Astrocyte of the hippocampus (primary cell): Measurements from ENCODE around the gene CD14.
"Not testable (repeated sequence)": the region's sequence is repeated elsewhere in the genome, so short reads cannot be mapped to it uniquely, and the experiment has no call there.

Experiments
- DNase-seq: peaks from one replicate; pipeline ENCODE4 v3.0.0; 2011; ENCODE audit warnings: low read depth, low spot score

The CD14 gene

DNA sequence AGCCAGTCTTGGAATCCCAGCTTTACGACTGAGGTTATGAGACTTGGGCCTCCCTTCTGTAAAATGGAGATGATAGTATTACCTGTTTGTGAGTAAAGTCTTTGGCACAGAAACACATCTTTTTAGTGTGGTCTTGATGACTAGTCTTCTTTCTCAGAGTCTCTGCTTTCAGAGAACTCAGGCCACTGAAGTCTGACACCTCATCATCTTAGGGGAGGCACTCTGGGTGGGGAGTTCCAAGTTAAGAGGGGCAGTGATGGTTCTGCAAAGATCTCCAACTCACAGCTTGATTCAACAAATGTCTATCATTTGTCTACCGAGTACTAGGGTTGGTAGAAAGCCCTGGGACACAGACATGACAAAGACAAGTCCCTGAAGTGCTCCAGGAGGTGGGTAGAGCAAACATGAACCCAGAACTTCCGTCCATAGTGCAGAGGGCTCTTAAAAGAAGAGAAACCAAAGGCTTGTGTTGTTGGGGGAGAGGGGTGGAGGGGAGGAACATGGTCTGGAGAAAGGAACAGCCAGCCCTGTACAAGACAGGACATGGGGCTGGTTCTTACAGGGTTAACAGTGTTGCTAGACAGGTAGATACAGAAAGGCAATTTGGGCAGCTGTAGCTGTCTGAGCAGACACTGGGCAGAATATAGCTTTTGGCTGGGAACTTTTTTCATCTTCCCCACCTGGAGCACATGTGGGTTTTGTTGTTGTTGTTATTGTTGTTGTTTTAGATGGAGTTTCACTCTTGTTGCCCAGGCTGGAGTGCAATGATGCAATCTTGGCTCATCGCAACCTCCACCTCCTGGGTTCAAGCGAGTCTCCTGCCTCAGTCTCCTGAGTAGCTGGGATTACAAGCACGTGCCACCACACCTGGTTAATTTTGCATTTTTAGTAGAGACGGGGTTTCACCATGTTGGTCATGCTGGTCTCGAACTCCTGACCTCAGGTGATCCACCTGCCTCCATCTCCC, 2.6 kb upstream of the CD14 start:
- no peak for DNase-seq

DNA sequence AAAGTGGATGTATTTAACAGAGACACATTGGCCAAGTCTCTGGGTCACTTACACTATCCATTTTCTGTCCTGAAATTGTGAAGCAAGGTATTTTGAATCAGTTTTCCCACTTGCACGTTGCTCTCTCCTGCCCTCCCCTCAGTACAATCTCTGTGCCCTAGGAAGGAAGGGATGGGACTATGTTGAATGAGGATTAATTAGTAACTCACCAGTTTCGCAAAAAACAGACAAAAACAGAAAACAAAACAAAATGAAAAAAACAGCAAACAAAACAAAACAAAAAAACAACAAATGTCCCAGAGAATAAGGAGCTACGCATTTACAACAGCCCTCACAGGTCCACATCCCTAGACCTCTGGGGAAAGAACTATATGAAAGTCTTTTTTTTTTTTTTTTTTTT, 1.1 kb upstream of the CD14 start:
- no peak for DNase-seq

DNA sequence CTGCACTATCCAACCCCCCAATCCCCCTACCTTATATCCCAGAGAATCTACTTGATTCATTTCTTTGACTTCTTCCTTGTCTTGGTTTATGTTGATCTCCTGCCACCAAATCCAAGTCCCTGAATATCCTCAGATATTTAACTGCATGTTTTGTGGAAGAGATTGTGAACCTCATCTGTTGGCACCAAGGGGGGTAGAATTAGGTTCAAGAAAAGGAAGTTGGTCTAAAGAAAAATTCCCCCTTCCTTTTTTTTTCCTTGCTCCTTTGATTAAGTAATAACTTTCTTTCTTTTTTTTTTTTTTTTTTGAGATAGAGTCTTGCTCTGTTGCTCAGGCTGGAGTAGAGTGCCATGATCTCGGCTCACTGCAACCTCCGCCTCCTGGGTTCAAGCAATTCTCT, 526 bp upstream of the CD14 start:
- DNase-seq, result no peak

DNA sequence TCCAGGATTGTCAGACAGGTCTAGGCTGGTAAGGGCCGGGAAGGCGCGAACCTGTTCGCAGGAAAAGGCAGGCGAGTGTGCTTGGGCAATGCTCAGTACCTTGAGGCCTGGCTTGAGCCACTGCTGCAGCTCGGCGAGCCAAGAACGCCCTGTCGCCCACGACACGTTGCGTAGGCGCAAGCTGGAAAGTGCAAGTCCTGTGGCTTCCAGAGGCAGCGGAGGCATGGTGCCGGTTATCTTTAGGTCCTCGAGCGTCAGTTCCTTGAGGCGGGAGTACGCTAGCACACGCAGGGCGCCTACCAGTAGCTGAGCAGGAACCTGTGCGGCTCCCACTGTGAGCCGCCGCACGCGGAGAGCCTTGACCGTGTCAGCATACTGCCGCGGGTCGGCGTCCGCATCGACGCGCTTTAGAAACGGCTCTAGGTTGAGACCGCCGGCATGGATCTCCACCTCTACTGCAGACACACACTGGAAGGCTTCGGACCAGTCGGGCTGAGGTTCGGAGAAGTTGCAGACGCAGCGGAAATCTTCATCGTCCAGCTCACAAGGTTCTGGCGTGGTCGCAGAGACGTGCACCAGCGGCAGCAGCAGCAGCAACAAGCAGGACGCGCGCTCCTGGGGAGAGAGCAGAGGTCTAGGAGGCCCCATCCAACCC, 482 bp downstream of the CD14 start:
- DNase-seq, result peak; percentile 61

DNA sequence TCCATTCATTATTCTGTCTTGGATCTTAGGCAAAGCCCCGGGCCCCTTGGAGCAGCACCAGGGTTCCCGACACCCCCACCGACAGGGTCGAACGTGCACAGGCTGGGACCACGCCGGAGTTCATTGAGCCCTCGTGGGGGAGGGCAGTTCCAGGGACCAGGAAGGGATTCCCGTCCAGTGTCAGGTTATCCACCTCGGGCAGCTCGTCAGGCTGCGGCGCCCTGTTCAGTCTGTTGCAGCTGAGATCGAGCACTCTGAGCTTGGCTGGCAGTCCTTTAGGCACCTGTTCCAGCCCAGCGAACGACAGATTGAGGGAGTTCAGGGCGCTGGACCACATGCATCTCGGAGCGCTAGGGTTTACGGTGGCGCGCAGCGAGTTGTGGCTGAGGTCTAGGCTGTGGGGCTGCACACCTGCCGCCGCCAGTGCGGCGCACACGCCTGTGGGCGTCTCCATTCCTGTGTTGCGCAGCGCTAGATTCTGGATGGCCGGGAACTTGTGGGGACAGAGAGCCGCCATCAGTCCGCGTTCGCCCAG, 1.1 kb downstream of the CD14 start:
- DNase-seq, result no peak

DNA sequence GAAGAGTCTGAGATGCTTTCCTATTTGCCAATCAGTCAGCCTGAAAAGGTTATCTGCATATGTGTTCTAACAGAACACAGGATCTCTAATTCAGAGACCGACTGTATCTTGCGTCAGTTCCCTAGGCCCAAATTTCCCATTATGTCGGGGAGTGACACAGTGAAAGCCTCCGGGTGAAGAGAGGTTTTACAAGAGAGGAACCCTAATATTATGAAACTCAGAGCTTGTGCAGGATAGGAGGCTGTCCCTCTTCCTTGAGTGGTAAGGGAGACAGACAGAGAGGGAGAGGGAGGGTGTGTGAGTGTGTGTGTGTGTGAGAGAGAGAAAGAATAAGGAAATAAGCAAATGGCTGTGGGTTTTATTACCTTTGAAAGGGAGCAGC, 1.9 kb downstream of the CD14 start:
- no peak for DNase-seq

DNA sequence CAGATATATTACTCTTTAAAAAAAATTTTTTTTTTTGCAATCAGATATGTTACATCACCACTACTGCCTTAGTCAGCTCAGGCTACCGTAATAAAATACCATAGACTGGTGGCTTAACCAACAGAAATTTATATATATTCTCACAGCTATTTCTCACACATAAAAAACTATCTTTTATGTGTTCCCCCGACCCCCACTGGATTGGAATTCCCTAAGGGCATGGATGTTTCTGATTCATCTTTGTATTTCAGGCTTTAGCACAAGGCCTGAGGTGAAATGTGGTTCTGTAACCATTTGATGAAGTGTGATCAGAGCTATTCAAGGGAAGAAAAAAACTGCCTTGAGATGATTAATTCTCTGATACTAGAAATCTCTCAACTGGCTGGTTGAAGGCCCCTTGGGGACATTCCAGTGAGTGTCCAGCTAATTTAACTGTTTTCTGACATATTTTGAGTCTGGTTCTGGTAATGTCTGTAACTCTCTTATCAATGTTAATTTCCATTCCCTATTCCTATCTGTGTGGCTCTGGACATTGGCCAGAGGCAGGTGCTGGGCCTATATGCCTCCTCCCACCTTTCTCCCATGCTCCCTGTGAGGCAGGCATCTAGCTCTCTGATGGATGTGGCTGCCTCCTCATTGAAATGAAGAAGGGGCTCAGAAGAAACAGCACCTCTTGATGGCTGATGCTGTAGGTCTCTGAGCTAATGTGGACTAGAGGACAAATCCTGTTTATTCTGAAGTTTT, 2.5 kb downstream of the CD14 start:
- DNase-seq, result no peak

DNA sequence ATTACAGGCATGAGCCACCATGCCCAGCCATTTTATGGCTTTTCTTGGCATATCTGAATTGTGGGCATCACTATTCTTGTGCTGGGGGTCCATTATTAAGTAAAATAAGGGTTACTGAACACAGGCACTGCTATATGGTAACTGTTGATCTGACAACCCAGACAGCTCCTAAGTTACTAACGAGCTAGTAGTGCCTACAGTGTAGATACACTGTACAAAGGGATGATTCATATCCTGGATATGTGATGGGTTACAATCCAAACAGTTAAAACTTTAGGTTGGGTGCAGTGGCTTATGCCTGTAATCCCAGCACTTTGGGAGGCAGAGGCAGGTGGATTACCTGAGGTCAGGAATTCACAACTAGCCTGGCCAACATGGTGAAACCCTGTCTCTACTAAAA, 4.3 kb downstream of the CD14 start:
- DNase-seq, result no peak

DNA sequence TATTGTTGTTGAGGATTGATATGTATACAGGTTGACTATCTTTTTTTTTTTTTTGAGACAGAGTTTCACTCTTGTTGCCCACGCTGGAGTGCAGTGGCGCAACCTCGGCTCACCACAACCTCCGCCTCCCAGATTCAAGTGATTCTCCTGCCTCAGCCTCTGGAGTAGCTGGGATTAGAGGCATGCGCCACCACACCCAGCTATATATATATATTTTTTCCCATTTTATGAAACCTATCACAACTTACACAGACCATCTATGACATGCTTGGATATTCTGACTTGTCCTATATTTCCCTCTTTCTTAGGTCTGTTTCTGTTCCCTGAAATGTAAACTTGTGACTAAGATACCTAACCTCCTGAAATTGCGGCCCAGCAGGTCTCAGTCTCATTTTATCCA, 5.0 kb downstream of the CD14 start:
- no peak for DNase-seq

DNA sequence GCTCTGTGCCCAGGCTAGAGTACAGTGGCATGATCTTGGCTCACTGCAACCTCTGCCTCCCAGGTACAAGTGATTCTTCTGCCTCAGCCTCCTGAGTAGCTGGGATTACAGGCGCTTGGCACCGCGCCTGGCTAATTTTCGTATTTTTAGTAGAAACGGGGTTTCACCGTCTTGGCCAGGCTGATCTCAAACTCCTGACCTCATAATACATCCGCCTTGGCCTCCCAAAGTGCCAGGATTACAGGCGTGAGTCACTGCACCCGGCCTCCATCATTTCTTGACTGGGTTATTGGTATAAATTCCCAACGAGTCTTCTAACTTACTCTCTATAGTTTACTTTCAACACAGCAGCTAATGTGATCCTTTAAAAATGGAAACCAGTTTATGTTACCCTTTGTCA, 8.1 kb downstream of the CD14 start:
- DNase-seq, result not testable (repeated sequence)

DNA sequence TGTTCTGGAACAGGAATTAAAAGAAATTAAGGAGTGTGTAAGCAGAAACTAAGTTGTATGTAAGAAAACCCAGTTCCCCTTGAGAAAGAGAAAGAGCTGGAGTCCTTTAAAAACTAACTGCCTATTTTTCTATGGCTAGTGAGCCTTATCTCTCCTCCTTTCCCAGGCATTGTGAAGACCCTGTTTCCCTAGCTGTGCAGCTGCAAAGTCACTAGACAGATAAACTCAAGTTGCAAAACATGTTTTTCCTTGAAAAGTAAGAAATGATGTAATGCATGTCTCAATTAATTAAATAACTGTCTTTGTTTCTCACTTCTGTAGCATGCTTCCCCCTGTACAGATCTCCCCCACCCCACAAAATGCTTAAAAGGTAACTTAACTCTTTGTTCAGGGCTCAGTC, 9.9 kb downstream of the CD14 start:
- not testable (repeated sequence) for DNase-seq

DNA sequence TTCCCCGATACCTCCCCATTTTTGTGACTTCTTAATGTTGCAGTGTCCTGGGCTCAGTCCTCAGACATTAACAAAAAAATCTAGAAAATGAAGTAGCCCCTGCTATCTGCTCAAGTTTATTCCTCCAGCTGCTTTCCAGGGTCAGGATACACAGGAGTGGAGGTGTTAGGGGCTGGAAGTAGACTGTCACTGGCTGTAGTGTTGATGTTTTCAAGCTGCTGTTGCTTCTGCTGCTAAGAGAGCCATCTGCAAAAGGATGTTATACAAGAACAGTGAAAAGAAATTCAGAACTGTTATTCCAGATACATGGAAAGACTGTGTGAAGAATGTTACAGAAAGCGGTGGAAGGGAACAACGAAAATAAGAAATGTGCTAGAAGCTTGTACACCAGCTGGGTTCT, 10.7 kb downstream of the CD14 start:
- DNase-seq, result no peak

DNA sequence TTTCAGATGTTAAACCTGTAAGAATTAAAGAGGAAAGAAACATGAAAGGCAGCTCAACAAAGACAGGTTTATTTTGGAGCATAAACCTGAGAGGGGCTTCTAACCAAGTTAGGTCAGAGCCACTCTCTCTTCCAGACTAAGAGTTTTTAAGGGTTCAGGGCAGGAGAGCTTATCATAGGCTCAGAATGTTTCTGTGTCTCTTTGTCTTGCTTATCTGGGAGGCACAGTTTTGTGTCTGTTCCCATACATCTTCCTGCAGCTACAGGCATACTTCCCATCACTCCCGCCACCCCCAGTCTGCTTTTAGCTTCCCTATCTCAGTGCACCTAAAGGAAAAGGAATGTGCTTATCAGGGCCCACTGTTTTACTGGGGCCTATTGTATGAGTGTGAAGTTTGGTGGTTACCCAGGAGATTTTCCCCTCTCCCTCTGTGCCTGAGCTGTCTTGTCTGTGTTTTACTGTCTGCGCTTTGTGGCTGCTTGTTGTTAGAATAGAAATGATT, 21.9 kb downstream of the CD14 start:
- DNase-seq, result no peak

DNA sequence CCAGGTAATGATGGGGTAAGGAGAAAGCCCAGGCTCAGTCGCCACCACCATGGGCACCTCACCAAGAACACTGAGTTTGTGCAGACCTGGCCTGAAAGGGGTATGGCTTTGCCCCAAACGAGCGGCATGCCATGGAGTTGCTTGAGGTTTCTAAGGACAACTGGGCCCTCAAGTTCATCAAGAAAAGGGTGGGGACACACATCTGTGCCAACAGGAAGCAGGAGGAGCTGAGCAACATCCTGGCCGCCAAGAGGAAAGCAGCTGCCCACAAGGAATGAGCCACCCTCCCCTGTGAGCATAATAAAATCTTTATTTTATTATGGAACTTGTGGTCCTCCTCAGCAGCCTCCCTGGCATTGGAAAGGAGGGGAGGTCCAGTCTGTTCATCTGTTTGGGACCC, 23.8 kb downstream of the CD14 start:
- no peak for DNase-seq

DNA sequence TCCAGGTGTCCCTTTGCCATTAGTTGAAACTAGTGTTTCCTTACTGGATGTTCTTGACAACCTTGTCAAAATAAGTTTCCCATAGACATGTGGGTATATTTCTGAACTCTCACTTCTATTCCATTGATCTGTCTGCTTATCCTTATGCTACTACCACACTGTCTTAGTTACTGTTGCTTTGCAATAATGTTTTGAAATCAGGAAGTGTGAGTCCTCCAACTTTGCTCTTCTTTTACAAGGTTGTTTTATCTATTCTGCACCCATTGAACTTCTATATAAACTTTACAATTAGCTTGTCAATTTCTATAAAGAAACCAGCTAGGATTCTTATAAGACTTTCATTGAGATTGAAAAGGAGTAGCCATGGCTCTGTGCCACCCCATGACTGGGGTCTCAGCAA, 24.3 kb downstream of the CD14 start:
- no peak for DNase-seq

DNA sequence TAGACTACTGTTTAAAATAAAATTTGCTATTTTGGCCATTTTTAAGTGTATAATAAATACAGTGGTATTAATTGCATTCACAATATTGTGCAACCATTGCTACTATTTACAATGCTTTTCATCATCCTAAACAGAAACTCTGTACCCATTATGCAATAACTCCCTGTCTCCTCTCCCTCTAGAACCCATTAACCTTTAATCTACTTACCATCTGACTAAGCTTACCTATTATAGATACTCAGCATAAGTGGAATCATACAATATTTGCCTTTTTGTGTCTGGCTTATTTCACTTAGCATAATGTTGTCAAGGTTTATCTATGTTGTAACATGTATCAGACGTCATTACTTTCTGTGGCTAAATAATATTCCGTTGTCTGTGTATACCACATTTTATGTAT, 25.9 kb downstream of the CD14 start:
- DNase-seq, result no peak

DNA sequence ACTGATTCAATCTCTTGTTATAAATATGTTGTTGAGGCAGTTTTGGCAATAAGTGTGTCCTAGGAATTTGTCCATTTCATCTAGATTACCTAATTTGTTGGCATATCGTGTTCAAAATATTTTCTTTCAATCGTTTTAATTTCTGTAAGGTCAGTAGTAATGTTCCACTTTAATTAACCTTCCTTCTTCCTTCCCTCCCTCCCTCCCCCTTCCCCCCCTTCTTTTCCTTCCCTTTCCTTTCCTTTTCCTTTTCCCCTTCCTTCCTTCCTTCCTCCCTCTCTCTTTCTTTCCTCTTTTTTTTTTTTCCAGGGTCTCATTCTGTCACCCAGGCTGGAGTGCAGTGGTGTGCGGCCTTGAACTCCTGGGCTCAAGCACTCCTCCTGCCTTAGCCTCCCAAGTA, 27.1 kb downstream of the CD14 start:
- DNase-seq, result no peak

DNA sequence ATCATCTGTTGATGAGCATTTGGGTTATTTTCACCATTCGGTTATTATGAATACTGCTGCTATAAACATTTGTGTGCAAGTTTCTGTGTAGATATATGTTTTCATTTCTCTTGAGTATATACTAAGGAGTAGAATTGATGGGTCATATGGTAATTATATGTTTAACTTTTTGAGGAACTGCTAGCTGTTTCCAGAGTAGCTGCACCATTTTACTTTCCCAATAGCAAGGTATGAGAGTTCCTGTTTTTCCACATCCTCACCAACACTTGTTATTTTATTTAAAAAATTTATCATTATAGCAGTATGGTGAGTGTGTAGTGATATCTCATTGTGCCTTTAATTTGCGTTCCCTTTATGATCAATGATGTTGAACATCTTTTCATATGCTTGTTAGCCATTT, 29.2 kb downstream of the CD14 start:
- DNase-seq, result no peak

DNA sequence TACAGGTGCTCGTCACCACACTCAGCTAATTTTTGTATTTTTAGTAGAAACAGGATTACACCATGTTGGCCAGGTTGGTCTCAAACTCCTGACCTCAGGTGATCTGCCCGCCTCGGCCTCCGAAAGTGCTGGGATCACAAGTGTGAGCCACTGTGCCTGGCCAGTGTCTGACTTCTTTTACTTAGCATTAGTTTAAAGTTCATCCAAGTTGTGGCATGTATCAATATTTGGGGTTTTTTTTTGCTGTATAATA, 29.6 kb downstream of the CD14 start:
- not testable (repeated sequence) for DNase-seq

DNA sequence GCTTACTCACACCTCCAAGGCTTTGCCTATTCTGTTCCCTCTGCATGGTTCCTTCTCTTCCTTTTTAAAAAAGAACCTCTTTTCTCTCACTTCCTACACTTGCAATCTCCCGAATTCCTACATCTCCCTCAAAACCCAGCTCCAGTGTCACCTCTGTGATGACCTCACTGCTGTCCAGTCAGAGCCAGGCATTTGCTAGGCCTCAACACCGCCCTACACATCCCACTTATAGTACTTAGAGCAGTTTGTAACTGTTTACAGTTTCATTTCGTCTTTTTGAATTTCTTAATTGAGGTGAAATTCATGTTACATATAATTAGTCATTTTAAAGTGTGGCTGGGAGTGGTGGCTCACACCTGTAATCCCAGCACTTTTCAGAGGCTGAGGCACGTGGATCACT, 30.8 kb downstream of the CD14 start:
- no peak for DNase-seq

DNA sequence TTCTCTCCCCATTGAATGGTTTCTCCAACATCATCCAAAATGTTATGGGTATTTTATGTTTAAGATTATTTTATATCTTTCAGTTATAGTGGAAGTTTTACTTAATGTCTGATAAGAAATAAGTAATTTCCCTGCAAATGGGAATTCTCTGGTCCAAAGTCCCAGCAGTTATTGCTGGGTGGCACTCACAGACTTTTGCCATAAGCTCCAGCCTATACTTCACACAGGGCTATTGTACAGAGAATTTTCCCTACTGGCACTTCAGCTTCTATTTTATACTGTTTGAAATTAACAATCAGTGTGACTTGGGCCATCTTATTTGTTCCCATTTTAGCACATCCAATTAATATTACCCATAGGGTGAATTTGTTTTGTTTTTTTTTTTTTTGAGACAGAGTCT, 32.9 kb downstream of the CD14 start:
- DNase-seq, result no peak

DNA sequence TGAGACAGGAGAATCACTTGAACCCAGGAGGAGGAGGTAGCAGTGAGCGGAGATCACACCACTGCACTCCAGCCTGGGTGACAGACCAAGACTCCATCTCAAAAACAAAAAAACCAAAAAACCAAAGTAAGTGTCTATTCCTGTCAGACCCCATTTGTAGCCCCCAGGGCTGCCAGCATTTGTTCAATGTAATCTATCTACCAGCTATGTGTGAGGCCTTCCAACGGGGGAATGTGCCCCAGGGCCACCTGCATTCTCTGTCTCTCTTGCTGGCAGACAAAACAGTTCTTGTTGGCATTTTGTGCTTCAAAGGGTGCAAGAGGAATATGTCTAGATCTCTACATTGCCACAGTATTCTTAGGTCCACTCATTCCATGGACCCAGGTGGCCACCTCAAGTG, 34.1 kb downstream of the CD14 start:
- no peak for DNase-seq
